GM18499 (cell line): ENCODE measurements around the gene DTNBP1.

ENCODE experiments used
- ATAC-seq: cut with Tn5 transposase; IDR thresholded peaks from one replicate; pipeline ENCODE4 v1.9.1; 2021; ENCODE audit warnings: moderate number of reproducible peaks; ENCODE audit not compliant: insufficient read depth, unreplicated experiment

Gene DTNBP1

DNA sequence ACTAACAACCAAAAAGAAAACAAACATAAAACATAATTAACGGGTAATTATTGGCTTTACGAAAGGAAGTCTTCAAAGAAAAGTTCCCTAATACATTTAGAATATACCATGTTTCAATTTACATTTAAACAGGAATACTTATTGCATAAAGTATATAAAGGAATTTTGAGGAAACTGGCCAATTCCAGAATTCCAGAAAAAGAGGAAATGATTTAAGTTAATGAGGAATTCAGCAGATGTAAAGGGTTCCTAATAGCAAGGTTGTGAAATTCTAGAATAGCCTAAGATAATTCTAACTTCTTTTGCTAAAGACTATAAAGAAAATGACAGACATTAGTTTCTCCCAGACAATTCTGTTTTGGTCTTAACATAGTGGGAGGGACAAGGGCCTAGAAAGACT is 35.0 kb downstream of the DTNBP1 start:
- no peak for ATAC-seq

GRCh38 chr6:15626878-15627674 is 35.8 kb downstream of the DTNBP1 start:
- no peak for ATAC-seq

GRCh38 chr6:15626160-15626559 is 36.7 kb downstream of the DTNBP1 start:
- ATAC-seq, result no peak

GRCh38 chr6:15623276-15624116 is 39.3 kb downstream of the DTNBP1 start:
- no peak for ATAC-seq

DNA sequence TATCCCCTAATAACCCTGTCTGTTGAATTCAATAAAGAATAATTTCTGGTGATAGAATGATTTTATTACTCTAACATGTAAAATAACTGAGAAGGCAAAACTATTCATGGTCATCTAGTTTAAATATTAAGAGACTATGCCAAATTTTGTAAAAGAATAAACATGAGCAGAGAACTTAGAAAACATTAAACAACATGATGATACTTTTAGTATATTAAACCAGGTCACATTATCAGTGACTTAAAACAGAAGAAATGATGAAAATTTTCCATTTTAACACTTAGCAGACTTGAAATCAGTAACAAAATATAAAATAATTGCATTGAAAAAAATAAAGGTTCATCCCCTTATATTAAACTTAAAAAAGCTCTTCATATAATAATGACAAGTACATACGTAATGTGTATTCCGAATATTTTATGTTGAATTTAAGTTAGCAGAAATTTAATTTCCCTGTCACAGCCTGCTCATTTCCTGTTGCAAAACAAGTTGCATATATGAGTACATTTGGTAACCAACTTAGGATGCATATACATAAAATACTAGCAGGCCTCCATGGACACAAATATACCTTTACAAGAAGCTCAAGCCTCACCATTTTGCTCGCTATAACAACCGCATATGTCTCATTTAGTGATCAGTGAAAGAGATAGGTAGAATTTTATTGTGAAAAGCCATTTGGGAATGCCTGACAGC is 40.6 kb downstream of the DTNBP1 start:
- no peak for ATAC-seq

DNA sequence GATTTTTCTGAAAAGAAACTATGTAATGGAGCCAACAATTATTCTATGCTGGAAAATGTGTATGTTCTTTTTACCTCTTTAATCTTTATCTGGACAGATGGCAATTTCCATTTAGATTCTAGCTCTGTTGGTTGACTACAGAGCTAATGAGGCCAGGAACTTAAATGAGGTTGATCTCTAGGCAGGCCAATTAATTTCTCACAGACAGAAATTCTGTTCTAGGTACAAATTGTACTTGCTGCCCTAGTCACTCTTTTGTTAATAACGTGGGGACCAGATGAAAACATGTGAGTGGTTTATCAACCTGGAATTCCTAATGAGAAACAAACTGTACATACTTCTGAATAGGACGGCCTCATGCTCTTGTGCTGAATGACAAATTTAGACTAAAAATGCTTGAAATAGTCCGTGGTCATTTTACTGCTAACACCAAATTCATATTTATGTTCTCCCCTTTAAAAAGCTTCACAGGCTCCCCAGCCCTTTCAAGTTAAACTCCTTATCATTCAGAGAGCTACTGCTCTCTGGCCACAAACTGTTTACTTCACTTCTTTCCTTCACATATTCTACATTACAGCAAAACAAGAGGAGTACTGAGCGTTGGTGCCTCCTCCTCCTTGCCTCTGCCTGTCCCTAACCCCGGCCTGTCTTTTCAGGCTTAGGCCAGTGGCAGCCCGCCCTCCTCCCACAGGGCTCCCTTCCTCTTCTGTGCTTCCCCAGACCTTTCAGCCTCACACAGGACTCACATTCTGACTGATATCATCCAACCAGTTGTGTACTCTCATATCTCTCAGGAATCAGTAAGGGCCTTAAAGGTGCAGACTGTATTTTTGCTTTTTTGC is 41.4 kb downstream of the DTNBP1 start:
- ATAC-seq, result peak; percentile 76

DNA sequence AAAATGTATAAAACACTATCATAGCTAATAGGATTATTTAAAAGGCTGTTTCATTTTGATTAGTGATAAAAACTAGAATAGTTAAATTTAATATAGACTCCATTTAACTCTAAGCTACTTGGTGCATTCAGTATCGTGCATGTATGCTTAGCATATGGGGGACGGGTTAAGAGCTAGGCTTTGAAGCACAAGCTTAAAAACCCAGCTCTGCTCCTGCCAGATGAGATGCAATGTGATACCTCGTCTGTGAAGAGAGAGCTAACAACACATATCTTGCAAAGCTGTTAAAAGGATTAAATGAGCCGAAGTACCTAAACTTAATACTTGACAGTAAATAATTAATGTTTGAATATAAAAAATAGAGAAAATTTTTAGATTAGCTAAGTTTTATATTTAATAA is 42.2 kb downstream of the DTNBP1 start:
- ATAC-seq, result no peak

DNA sequence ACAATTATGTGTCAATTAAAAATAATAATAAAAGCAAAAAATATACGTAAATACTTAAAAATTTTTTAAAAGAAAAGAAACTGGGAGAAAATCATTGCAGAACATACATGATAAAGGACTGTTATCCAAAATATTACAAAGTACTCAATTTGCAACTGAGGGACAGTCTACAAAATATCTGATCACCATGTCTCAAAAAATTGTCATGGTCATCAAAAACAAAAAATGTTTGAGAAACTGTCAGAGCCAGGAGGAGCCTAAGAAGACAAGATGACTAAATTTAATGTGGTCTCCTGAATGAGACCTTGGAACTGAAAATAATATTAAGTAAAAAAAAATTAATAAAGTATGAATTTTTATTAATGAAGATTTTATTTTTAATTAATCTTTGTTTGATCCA is 43.5 kb downstream of the DTNBP1 start:
- no peak for ATAC-seq

GRCh38 chr6:15618685-15619084 is 44.1 kb downstream of the DTNBP1 start:
- ATAC-seq, result no peak

DNA sequence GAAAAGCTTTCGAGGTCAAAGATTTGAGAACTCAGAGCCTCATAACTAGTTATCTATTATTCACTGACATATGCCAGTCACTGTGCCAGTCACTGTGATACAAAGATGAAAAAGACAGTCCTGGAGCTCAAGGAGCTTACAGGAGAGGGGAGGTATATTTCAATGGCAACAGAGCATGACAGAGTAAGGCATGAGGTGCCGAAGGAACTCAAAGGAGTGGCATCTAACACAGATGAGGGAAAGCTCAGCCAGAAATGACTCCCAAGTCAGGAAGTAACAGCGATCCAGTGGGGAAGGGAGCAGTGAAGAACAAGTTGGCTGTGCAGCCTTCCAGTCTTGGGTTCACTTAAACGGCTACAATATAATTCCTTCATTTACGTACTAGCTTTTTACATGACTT is 46.6 kb downstream of the DTNBP1 start:
- ATAC-seq, result no peak

GRCh38 chr6:15615802-15616201 is 47.0 kb downstream of the DTNBP1 start:
- ATAC-seq, result no peak

- ATAC-seq, result no peak
Observed at GRCh38 chr6:15614277-15614676, 48.6 kb downstream of the DTNBP1 start.

- ATAC-seq, result no peak
Observed at GRCh38 chr6:15608396-15608795, 54.4 kb downstream of the DTNBP1 start.

DNA sequence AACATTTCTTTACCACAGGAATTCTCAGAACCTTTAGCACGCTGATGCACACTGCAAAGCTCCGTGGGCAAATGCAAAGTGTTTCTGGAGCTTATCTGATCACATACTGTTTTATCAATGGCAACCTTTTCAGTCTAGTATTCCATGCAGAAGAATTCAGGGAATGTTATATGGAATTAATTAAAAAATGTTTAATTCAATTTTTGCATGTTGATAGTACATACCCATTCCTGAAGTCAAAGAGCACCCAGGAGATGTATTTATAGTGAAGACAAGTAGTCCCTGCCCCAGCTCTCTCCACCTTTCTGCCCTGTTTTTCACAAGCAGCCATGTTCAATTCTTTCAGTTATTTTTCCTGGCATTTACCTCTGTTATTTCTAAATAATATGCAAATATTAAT is 55.2 kb downstream of the DTNBP1 start:
- no peak for ATAC-seq

DNA sequence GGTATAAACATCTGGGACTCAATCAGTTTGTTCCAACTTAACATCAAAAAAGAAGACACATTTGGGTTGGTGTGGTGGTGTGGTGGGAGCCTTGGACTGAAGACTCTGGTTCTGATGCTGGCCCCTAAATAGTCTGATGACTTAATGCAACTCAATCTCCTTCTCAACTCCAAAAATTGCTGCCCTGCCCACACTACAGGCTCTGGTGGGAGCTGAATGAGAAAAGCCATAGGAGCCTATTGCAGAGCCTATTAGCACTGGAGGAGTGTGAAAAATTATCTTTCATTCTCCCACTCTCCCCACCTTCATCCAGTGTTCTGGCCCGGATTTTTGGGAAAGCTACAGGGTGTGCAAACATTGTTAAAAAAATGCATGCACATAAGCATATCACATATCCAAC is 56.5 kb downstream of the DTNBP1 start:
- no peak for ATAC-seq

- ATAC-seq, result no peak
Observed at GRCh38 chr6:15604843-15605242, 58.0 kb downstream of the DTNBP1 start.

DNA sequence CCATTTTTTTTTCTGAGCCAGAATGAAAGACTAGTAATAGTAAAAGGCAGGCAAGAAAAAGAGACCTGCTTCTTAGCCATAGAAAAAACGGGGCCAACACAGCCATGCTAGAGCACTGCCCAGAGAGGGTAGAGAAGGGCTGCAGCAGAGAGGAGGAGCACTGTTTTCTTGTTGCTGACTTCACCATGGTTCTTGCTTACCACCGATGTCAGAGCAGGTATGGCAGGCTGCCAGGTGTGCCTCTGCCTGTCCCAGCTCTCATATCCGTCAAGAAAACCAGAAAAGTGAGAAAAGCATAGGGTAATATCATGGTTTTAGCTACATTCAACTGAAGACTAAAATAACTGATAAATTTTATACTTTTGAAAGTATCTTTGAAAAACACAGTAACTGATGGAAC is 60.7 kb downstream of the DTNBP1 start:
- no peak for ATAC-seq

DNA sequence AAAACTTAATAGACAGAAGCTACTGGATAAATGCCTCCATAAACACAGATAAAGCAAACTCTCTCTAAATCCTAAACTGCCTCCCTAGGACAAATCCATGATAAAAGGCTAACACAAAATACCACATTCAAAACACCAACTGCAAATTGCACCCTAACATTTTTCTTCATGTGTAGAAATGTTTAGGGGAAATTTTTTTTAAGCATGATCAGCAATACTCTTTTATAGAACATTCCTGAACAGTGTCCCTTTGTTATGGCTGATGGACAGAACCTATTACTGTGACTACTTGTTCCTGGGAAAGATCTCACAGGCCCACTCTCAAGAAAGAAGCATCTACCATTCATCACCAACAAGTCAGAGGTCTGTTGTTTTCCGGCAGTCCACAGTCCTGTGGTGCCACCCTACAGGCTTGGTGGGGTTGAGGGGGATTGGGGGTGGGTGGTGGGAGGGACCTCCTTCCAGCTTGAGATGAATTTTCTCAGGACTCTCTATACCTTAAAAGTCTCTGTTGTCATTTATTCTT is 64.5 kb downstream of the DTNBP1 start:
- ATAC-seq, result no peak

DNA sequence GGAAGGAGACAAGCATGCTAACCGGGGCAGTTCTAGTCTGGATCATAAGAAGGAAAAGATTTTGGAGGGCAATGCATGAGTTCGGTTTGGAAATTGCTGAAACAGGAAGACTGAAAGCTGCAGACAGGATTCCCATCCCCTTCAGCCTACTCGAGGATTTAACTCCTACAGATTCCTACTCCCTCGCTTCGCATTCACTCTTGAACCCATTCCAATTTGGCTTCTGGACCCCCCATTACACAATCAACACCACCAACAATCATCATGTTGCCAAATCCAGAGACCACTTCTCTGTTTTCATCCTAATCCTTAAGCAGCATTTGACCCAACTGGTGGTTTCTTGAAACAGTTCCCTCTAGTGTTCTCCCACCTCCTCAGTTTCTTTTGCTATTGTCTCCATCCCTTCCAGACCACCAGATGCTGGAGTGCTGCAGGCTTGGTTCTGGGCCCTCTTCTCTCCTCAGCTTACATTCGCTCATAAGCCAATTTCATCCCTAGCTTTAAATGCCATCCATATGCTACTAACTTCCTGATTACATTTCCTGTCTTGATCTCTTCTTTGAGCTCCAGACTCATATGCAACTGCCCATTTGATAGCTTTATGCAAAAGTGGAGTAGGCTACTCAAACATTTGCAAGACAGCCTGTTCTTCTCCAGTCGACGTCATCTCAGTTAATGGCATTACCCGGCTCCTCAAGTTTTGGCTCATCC is 66.5 kb downstream of the DTNBP1 start:
- no peak for ATAC-seq
